HuH-7.5 (cell line): ENCODE results near the gene COL26A1.

Experiments used
- DNase-seq: peaks from one replicate; pipeline ENCODE4 v3.0.0; 2011; ENCODE audit warnings: low spot score

The COL26A1 gene

GRCh38 chr7:101373812-101374614 lies 11.3 kb downstream of the COL26A1 start:
- DNase-seq = no peak

- DNase-seq = no peak
Measured at GRCh38 chr7:101374990-101375389, 12.3 kb downstream of the COL26A1 start.

GRCh38 chr7:101376601-101377000 lies 13.9 kb downstream of the COL26A1 start:
- no peak for DNase-seq

- DNase-seq = no peak
Measured at GRCh38 chr7:101377189-101377736, 14.6 kb downstream of the COL26A1 start.

- no peak for DNase-seq
Measured at GRCh38 chr7:101378751-101379174, 16.1 kb downstream of the COL26A1 start.

- DNase-seq = no peak
Measured at GRCh38 chr7:101379302-101379701, 16.6 kb downstream of the COL26A1 start.

GRCh38 chr7:101381549-101382111 lies 19.0 kb downstream of the COL26A1 start:
- DNase-seq = no peak

- no peak for DNase-seq
Measured at GRCh38 chr7:101382937-101383336, 20.3 kb downstream of the COL26A1 start.

GRCh38 chr7:101386177-101386557 lies 23.5 kb downstream of the COL26A1 start:
- DNase-seq = no peak

GRCh38 chr7:101386558-101387231 lies 24.0 kb downstream of the COL26A1 start:
- peak; percentile 21 for DNase-seq

- DNase-seq = peak; percentile 90
Measured at GRCh38 chr7:101390901-101391301, 28.2 kb downstream of the COL26A1 start.

- no peak for DNase-seq
Measured at GRCh38 chr7:101391991-101392390, 29.3 kb downstream of the COL26A1 start.

GRCh38 chr7:101393865-101394264 lies 31.2 kb downstream of the COL26A1 start:
- no peak for DNase-seq

- no peak for DNase-seq
Measured at GRCh38 chr7:101395376-101395775, 32.7 kb downstream of the COL26A1 start.

GRCh38 chr7:101397243-101397642 lies 34.6 kb downstream of the COL26A1 start:
- no peak for DNase-seq

GRCh38 chr7:101397770-101398324 lies 35.2 kb downstream of the COL26A1 start:
- no peak for DNase-seq

- no peak for DNase-seq
Measured at GRCh38 chr7:101398396-101399289, 36.0 kb downstream of the COL26A1 start.

GRCh38 chr7:101399759-101400158 lies 37.1 kb downstream of the COL26A1 start:
- DNase-seq = no peak

- no peak for DNase-seq
Measured at GRCh38 chr7:101400751-101401150, 38.1 kb downstream of the COL26A1 start.

GRCh38 chr7:101401390-101402080 lies 38.9 kb downstream of the COL26A1 start:
- no peak for DNase-seq
